Heart left ventricle (tissue), 13 donors: ENCODE data around the gene EYA4.

Source experiments
- POLR2A ChIP-seq, 2 donors: fragments of 450-650 bp; IDR thresholded peaks; one replicate each; pipeline ENCODE4 v1.6.1; 2017; ENCODE audit warnings: antibody characterized with exemption in 2 of 2, mild to moderate bottlenecking in 2 of 2, moderate library complexity in 2 of 2
- TF ChIP-seq, protein P1 (sequence below), 12 donors: fragments of 200-600 bp; sonication (generic) in 4 of 12; IDR thresholded peaks; one replicate each; pipeline versions ENCODE4 v1.5.0 to v1.8.0; 2018 to 2022; ENCODE audit warnings: antibody characterized with exemption in 12 of 12, mild to moderate bottlenecking in 5 of 12
- donor health status: ischemic (EF 13 %, LVEDD 7.1; RV severe dilation, severe dysfunction).
- donor health status: DM: no; HTN: yes; CAD: no.
- donor health status: DM: no; HTN: no; CAD: no.
- donor health status: ischemic (EF 25% LVEDD 6.9; RV normal size, moderate dysfunction).
- donor health status: ischemic (EF 25% LVEDD 5.7; RV mildly dilated, moderate dysfunction).
- donor health status: ischemic (EF 35%, LVEDD 5.7; RV mildly dilated, moderate dysfunction).
- donor health status: nonischemic (EF 11% LVEDD 7.7; RV severe dilation, severe dysfunction).
- donor health status: DM: yes; HTN: yes; CAD: no.
- donor health status: PGD.
- donor health status: ischemic (EF 29% LVEDD 5.4; RV normal size, mild dysfunction).
- donor health status: nonischemic (EF 23%, LVEDD 6.1; RV moderate dilation, normal function).

DNA sequence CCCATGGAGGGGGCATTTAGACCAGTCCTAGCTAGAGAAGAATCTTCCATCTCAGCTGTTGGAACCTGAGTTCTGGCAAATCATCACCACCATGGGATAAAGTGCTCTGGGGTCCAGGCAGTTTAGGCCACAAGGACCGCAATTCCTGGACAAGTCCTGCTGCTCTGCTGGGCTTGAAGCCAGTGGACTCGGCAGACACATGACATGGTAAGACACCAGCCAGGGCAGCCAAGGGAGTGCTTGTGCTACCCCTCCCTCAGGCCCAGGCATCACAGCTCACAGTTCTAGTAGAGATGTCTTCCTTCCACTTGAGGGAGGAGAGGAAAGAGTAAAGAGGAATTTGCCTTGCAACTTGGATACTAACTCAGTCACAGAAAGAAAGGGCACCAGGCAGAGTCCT, 246.0 kb downstream of the EYA4 start:
- TF ChIP-seq, protein P1, sequence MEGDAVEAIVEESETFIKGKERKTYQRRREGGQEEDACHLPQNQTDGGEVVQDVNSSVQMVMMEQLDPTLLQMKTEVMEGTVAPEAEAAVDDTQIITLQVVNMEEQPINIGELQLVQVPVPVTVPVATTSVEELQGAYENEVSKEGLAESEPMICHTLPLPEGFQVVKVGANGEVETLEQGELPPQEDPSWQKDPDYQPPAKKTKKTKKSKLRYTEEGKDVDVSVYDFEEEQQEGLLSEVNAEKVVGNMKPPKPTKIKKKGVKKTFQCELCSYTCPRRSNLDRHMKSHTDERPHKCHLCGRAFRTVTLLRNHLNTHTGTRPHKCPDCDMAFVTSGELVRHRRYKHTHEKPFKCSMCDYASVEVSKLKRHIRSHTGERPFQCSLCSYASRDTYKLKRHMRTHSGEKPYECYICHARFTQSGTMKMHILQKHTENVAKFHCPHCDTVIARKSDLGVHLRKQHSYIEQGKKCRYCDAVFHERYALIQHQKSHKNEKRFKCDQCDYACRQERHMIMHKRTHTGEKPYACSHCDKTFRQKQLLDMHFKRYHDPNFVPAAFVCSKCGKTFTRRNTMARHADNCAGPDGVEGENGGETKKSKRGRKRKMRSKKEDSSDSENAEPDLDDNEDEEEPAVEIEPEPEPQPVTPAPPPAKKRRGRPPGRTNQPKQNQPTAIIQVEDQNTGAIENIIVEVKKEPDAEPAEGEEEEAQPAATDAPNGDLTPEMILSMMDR (IDR thresholded peaks at IDR 0.05) = no peak
- TF ChIP-seq POLR2A (IDR thresholded peaks at IDR 0.05) = no peak
